GM21529 (cell line): Measurements from ENCODE around the gene TMEM187.

Source experiments
- ATAC-seq: cut with Tn5 transposase; IDR thresholded peaks from one replicate; pipeline ENCODE4 v1.9.1; 2021; ENCODE audit not compliant: unreplicated experiment

TMEM187 gene

GRCh38 chrX:153970357-153971123, 2.0 kb upstream of the TMEM187 start:
- peak; percentile 11 for ATAC-seq

GRCh38 chrX:153971124-153971449, 1.5 kb upstream of the TMEM187 start:
- peak; percentile 41 for ATAC-seq

- peak; percentile 42 for ATAC-seq
Measured at GRCh38 chrX:153971450-153972367, 845 bp upstream of the TMEM187 start, which contains the start of gene HCFC1. TSS of gene HCFC1 (minus strand) at chrX:153971818. CDS start at chrX:153970840, 978 bp downstream.

- ATAC-seq, result no peak
Measured at GRCh38 chrX:153973127-153974002, 811 bp downstream of the TMEM187 start.

- no peak for ATAC-seq
Measured at GRCh38 chrX:153974003-153974725, 1.6 kb downstream of the TMEM187 start.

GRCh38 chrX:153974726-153975286, 2.3 kb downstream of the TMEM187 start:
- no peak for ATAC-seq

GRCh38 chrX:153980394-153980793, 7.8 kb downstream of the TMEM187 start:
- peak; percentile 60 for ATAC-seq

GRCh38 chrX:153981231-153981630, 8.7 kb downstream of the TMEM187 start:
- no peak for ATAC-seq

GRCh38 chrX:153981771-153982533, 9.4 kb downstream of the TMEM187 start:
- no peak for ATAC-seq

GRCh38 chrX:153983321-153983801, 10.8 kb downstream of the TMEM187 start:
- ATAC-seq, result no peak

GRCh38 chrX:153984351-153985178, 12.0 kb downstream of the TMEM187 start:
- ATAC-seq, result no peak

- ATAC-seq, result no peak
Measured at GRCh38 chrX:153988493-153988892, 15.9 kb downstream of the TMEM187 start.

GRCh38 chrX:153989973-153990655, 17.6 kb downstream of the TMEM187 start:
- no peak for ATAC-seq

GRCh38 chrX:153991013-153991580, 18.5 kb downstream of the TMEM187 start:
- ATAC-seq, result no peak

GRCh38 chrX:153992180-153992579, 19.6 kb downstream of the TMEM187 start:
- ATAC-seq, result no peak

GRCh38 chrX:153993079-153993478, 20.5 kb downstream of the TMEM187 start:
- ATAC-seq, result no peak

GRCh38 chrX:153993978-153994377, 21.4 kb downstream of the TMEM187 start:
- no peak for ATAC-seq
